Glutamatergic neuron (in vitro differentiated cells): ENCODE data around the gene NAA25. TPM values are rescaled to one million over a fixed set of nuclear protein-coding genes. Genes with fewer than 3 reads are reported as not detected.

ENCODE experiments used
- DNase-seq: peaks from one replicate; pipeline ENCODE4 v3.0.0; 2022
- H3K27ac Mint-ChIP-seq: one replicate; pipeline ENCODE4 v1.8.0; 2020; ENCODE audit warnings: mild to moderate bottlenecking, mixed read lengths, inconsistent platforms; ENCODE audit not compliant: unreplicated experiment
- H3K27me3 Mint-ChIP-seq: one replicate; pipeline ENCODE4 v1.8.0; 2020; ENCODE audit warnings: mild to moderate bottlenecking, moderate library complexity, mixed read lengths, inconsistent platforms; ENCODE audit not compliant: unreplicated experiment
- H3K36me3 Mint-ChIP-seq: one replicate; pipeline ENCODE4 v1.8.0; 2020; ENCODE audit warnings: mild to moderate bottlenecking, mixed read lengths, inconsistent platforms; ENCODE audit not compliant: unreplicated experiment
- H3K4me1 Mint-ChIP-seq: one replicate; pipeline ENCODE4 v1.8.0; 2020; ENCODE audit warnings: mild to moderate bottlenecking, low read depth, mixed read lengths, inconsistent platforms; ENCODE audit not compliant: unreplicated experiment
- H3K4me3 Mint-ChIP-seq: one replicate; pipeline ENCODE4 v1.8.0; 2020; ENCODE audit warnings: mild to moderate bottlenecking, mixed read lengths, inconsistent platforms; ENCODE audit not compliant: unreplicated experiment
- H3K9me3 Mint-ChIP-seq: one replicate; pipeline ENCODE4 v1.8.0; 2020; ENCODE audit warnings: mild to moderate bottlenecking, moderate library complexity, mixed read lengths, inconsistent platforms; ENCODE audit not compliant: unreplicated experiment
- CTCF ChIP-seq: fragments of 200-600 bp; sonication (generic); IDR thresholded peaks from one replicate; pipeline ENCODE4 v1.5.0; 2021; ENCODE audit not compliant: partially characterized antibody, unreplicated experiment
- total RNA-seq: library from RNA; stranded (reverse); fragmentation: NEBNext Ultra II Directional; extraction: Animal tissue kit (Norgen Biotek cat#: 25700); gene quantifications from one replicate; pipeline ENCODE4 v1.2.1, GENCODE V29; 2021; ENCODE audit not compliant: unreplicated experiment

NAA25 gene
- total RNA-seq, 1 donor from 2014 or later, result 34.8 TPM

- TF ChIP-seq CTCF, result no peak
- Mint-ChIP-seq H3K27ac (no peak overlapping the region), H3K4me3 (no peak overlapping the region), H3K4me1 (peaks cover 4% of the 10 kb centered on the region), H3K9me3 (no peaks in the 10 kb centered on the region), H3K36me3 (no peaks in the 10 kb centered on the region), H3K27me3 (no peaks in the 10 kb centered on the region)
- no peak for DNase-seq
These were observed 116.1 kb downstream of the NAA25 start for GRCh38 chr12:111992464-111992863.

GRCh38 chr12:111991946-111992345 is 116.6 kb downstream of the NAA25 start:
- Mint-ChIP-seq H3K4me3 (no peak overlapping the region), H3K36me3 (no peaks in the 10 kb centered on the region), H3K27ac (no peak overlapping the region), H3K9me3 (no peaks in the 10 kb centered on the region), H3K27me3 (no peaks in the 10 kb centered on the region), H3K4me1 (peaks cover 4% of the 10 kb centered on the region)
- no peak for DNase-seq
- TF ChIP-seq CTCF, result no peak

- DNase-seq, result no peak
- Mint-ChIP-seq H3K4me1 (peaks cover 4% of the 10 kb centered on the region), H3K27ac (no peak overlapping the region), H3K36me3 (no peaks in the 10 kb centered on the region), H3K27me3 (no peaks in the 10 kb centered on the region), H3K9me3 (no peaks in the 10 kb centered on the region), H3K4me3 (no peak overlapping the region)
- TF ChIP-seq CTCF, result no peak
These were observed 117.0 kb downstream of the NAA25 start for GRCh38 chr12:111991535-111991934.

- H3K9me3 Mint-ChIP-seq, result no peaks in the 10 kb centered on the region
These were observed 123.8 kb downstream of the NAA25 start for GRCh38 chr12:111984820-111985219.

GRCh38 chr12:111981987-111982386 is 126.6 kb downstream of the NAA25 start:
- Mint-ChIP-seq H3K36me3 (no peaks in the 10 kb centered on the region), H3K4me3 (no peak overlapping the region), H3K4me1 (no peaks in the 10 kb centered on the region)

More at GRCh38 chr12:111984820-111985219, 123.8 kb downstream of the NAA25 start:
- no peak for TF ChIP-seq CTCF
- no peak for DNase-seq
- Mint-ChIP-seq H3K4me1 (no peaks in the 10 kb centered on the region), H3K36me3 (no peaks in the 10 kb centered on the region), H3K27ac (no peak overlapping the region), H3K4me3 (no peak overlapping the region), H3K27me3 (no peaks in the 10 kb centered on the region)

More at GRCh38 chr12:111981987-111982386, 126.6 kb downstream of the NAA25 start:
- DNase-seq, result no peak
- no peaks in the 10 kb centered on the region for H3K27me3 Mint-ChIP-seq
- no peaks in the 10 kb centered on the region for H3K9me3 Mint-ChIP-seq
- TF ChIP-seq CTCF, result no peak
- no peak overlapping the region for H3K27ac Mint-ChIP-seq
